Uterus (tissue), 4 donors: ENCODE measurements around the gene TBX5. TPM values are rescaled to one million over a fixed set of nuclear protein-coding genes. Genes with fewer than 3 reads are reported as not detected.

Experiments
- DNase-seq, 2 donors: peaks; one replicate each; pipeline ENCODE4 v3.0.0-alpha.2; 2019 to 2020
- H3K27ac ChIP-seq, 2 donors: fragments of 200-600 bp; sonication (generic); 1 replicate in 1 of 2; 2 replicates in 1 of 2; pipeline ENCODE4 v1.5.1; 2016 to 2018
- H3K27me3 ChIP-seq, 2 donors: fragments of 200-600 bp; sonication (generic); one replicate each; pipeline ENCODE4 v1.5.1; 2018 to 2019; ENCODE audit warnings: control low read depth in 1 of 2
- H3K36me3 ChIP-seq, 2 donors: fragments of 200-600 bp; sonication (generic); one replicate each; pipeline ENCODE4 v1.5.1; 2019; ENCODE audit warnings: control low read depth in 1 of 2
- H3K4me1 ChIP-seq, 2 donors: fragments of 200-600 bp; sonication (generic); one replicate each; pipeline ENCODE4 v1.5.1; 2018 to 2019; ENCODE audit warnings: control low read depth in 1 of 2
- H3K4me3 ChIP-seq, 2 donors: fragments of 200-600 bp; sonication (generic); 1 replicate in 1 of 2; 2 replicates in 1 of 2; pipeline ENCODE4 v1.5.1; 2018 to 2019; ENCODE audit warnings: mild to moderate bottlenecking in 1 of 2
- H3K9me3 ChIP-seq, 2 donors: fragments of 200-600 bp; sonication (generic); one replicate each; pipeline ENCODE4 v1.5.1; 2019; ENCODE audit warnings: control low read depth in 1 of 2
- POLR2A ChIP-seq, 2 donors: fragments of 450-650 bp; IDR thresholded peaks; one replicate each; pipeline ENCODE4 v1.6.1; 2016; ENCODE audit warnings: antibody characterized with exemption in 2 of 2, mild to moderate bottlenecking in 1 of 2, moderate library complexity in 1 of 2
- intact Hi-C: fragments of 100-400 bp; cut with DNase I; formaldehyde crosslinking; loops from one replicate; pipeline ENCODE4 v1.15.1; 2023; ENCODE audit warnings: low total_unique reads
- total RNA-seq, 4 donors: library from RNA; depleted of rRNA in 3 of 4; stranded (reverse); fragments of >200 nt in 3 of 4; gene quantifications; one replicate each; pipeline versions ENCODE4 v1.1.0 to v1.2.4, GENCODE V29; 2014 to 2023
- TF ChIP-seq, protein P1 (sequence below), 4 experiments: fragments of 200-600 bp in 2 of 4; fragments of 450-650 bp in 2 of 4; sonication (generic) in 2 of 4; IDR thresholded peaks; one replicate each; pipeline ENCODE4 v1.5.1; 2016 to 2019; ENCODE audit warnings: antibody characterized with exemption in 4 of 4, mild to moderate bottlenecking in 2 of 4, moderate library complexity in 1 of 4
- donor health status: DM: yes; HTN: yes; CAD: no.

Gene TBX5
- total RNA-seq, 4 donors from 2014 or later, result not detected

DNA sequence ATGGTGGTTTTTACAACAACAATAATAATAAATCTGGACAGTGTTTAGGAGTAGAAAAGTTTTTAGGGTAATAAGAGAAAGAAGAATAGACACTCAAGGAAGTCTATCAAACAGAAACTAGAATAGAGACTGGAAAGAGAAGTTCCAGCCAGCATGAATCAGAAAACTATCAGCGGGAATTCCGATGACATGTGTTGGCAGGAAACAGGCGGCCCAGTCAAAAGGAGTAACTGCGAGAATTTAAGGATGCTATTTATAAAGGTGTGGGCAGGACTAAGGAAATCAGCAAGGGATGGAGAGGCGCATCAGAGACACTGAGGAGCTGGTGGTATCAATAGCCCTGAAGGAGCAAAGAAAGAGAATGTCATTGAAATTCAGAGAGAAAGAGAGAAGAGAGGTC, 89.9 kb downstream of the TBX5 start:
- Histone ChIP-seq H3K4me1 (no peaks in the 10 kb centered on the region), H3K9me3 (no peaks in the 10 kb centered on the region), H3K36me3 (no peaks in the 10 kb centered on the region), H3K27ac (no peak overlapping the region), H3K4me3 (no peak overlapping the region), H3K27me3 (no peaks in the 10 kb centered on the region)
- DNase-seq, result no peak
- intact Hi-C loops, result no loop called here
- TF ChIP-seq, protein P1, sequence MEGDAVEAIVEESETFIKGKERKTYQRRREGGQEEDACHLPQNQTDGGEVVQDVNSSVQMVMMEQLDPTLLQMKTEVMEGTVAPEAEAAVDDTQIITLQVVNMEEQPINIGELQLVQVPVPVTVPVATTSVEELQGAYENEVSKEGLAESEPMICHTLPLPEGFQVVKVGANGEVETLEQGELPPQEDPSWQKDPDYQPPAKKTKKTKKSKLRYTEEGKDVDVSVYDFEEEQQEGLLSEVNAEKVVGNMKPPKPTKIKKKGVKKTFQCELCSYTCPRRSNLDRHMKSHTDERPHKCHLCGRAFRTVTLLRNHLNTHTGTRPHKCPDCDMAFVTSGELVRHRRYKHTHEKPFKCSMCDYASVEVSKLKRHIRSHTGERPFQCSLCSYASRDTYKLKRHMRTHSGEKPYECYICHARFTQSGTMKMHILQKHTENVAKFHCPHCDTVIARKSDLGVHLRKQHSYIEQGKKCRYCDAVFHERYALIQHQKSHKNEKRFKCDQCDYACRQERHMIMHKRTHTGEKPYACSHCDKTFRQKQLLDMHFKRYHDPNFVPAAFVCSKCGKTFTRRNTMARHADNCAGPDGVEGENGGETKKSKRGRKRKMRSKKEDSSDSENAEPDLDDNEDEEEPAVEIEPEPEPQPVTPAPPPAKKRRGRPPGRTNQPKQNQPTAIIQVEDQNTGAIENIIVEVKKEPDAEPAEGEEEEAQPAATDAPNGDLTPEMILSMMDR (IDR thresholded peaks at IDR 0.05), result no peak
- no peak for TF ChIP-seq POLR2A (IDR thresholded peaks at IDR 0.05)

DNA sequence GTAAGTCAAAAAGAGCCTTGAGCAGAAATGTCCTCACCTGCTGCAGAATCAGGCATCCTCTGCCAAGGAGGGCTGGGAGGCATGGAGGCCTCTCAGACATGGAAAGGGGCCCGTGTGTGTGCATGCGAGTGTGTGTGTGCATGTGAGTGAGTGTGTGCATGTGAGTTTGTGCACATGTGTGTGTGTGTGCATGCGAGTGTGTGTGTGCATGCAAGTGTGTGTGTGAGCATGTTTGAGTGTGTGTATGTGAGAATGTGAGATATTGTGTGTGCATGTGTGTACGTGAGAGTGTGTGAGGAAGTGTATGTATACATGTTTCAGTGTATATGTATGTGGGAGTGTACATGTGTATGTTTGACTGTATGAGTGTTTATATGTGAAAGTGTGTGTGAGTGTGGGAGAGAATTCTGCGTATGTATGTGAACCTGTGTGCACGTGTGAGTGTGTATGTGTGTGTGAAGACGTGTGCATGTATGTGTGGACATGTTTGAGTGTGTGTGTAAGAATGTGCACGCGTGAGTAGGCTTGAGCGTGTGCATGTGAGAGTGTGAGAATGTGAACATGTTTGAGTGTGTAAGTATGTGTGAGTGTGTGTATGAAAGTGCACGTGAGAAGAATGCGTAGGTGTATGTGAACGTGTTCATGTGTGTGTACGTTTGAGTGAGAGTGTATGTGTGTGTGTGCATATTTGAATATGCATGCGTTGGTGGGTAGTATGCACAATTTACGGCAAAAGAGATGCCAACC, 90.8 kb downstream of the TBX5 start:
- no peaks in the 10 kb centered on the region for H3K36me3 ChIP-seq
- no peak overlapping the region for H3K27ac ChIP-seq
- no peak for DNase-seq

DNA sequence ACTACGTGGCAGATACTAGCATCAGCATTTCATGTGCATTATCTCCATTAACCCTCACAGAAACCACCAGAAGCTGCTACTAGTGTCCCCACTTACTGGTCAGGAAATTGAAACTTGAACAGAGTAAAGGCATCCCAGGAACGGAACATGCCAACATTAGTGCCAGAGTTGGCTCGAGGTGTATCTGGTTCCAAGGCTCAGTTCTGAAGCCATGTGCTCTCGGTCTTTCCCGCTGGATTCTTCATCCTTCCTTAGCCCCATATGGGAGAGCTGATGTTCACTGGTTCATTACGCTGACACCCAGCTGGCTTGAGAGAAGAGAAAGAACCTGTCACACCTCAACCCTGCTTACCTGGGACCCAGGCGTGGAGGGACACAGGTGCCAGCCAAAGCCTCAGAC, 91.5 kb downstream of the TBX5 start:
- no peaks in the 10 kb centered on the region for H3K27me3 ChIP-seq
- H3K36me3 ChIP-seq, result no peaks in the 10 kb centered on the region
- H3K27ac ChIP-seq, result no peak overlapping the region
- TF ChIP-seq POLR2A (IDR thresholded peaks at IDR 0.05), result no peak
- TF ChIP-seq, protein P1 (IDR thresholded peaks at IDR 0.05), result no peak
- intact Hi-C loops, result no loop called here
- no peak overlapping the region for H3K4me3 ChIP-seq
- no peaks in the 10 kb centered on the region for H3K9me3 ChIP-seq
- no peak for DNase-seq
- no peaks in the 10 kb centered on the region for H3K4me1 ChIP-seq

More for the DNA sequence above, 90.8 kb downstream of the TBX5 start:
- Histone ChIP-seq H3K9me3 (no peaks in the 10 kb centered on the region), H3K4me3 (no peak overlapping the region), H3K27me3 (no peaks in the 10 kb centered on the region), H3K4me1 (no peaks in the 10 kb centered on the region)
- intact Hi-C loops, result no loop called here
- TF ChIP-seq POLR2A (IDR thresholded peaks at IDR 0.05), result no peak
- TF ChIP-seq, protein P1 (IDR thresholded peaks at IDR 0.05), result no peak

DNA sequence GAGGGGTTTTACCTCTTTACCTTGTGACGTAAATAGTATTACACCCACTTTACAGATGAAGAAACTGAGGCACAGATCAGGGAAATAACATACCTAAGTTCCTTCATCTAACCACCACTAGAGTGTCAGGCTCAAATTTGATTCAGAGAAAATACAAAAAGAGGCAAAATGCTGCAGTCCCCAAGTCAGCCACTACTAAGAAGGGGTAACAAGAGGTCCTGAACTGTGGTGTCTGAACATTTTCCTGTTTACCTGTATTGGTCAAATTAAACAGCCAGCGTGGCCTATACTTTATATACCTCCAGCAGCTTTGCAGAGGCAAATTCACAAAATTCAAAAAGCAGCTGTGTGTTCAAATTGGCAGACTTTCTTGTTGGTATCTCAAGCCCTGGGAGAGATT, 92.0 kb downstream of the TBX5 start:
- Histone ChIP-seq H3K27me3 (no peaks in the 10 kb centered on the region), H3K36me3 (no peaks in the 10 kb centered on the region), H3K9me3 (no peaks in the 10 kb centered on the region), H3K27ac (no peak overlapping the region), H3K4me1 (no peaks in the 10 kb centered on the region), H3K4me3 (no peak overlapping the region)
- intact Hi-C loops, result no loop called here
- no peak for TF ChIP-seq POLR2A (IDR thresholded peaks at IDR 0.05)
- TF ChIP-seq, protein P1 (IDR thresholded peaks at IDR 0.05), result no peak
- DNase-seq, result no peak

DNA sequence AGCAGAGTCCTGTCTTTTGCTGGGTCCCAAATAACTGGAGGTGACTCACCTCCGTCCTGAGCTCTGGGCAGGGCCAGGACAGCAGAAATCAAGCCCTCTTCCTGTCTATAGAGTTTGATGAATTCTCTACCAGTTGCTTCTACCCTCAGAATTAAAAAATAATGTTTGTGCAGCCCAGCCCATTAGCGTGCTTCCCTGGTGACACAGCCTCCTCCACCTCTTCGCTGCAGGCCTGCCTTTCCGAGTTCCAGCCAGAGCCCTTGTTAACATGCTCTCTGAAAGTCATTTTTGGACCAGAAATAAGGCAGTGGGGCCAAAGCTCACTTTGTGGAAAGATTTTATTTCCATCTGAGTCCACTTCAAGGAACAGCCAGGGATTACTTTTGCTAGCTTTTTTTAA, 94.0 kb downstream of the TBX5 start:
- intact Hi-C loops, result no loop called here
- no peak for DNase-seq
- Histone ChIP-seq H3K27me3 (no peaks in the 10 kb centered on the region), H3K27ac (no peak overlapping the region), H3K4me1 (no peaks in the 10 kb centered on the region), H3K9me3 (no peaks in the 10 kb centered on the region), H3K36me3 (no peaks in the 10 kb centered on the region), H3K4me3 (no peak overlapping the region)
- no peak for TF ChIP-seq POLR2A (IDR thresholded peaks at IDR 0.05)
- TF ChIP-seq, protein P1 (IDR thresholded peaks at IDR 0.05), result no peak
